ENCODE measurements around the gene SHE. TPM values are rescaled to one million over a fixed set of nuclear protein-coding genes. Genes with fewer than 3 reads are reported as not detected.

Gene SHE
- total RNA-seq, 2 donors from 2014 or later: 5.4 to 29.9 TPM

DNA sequence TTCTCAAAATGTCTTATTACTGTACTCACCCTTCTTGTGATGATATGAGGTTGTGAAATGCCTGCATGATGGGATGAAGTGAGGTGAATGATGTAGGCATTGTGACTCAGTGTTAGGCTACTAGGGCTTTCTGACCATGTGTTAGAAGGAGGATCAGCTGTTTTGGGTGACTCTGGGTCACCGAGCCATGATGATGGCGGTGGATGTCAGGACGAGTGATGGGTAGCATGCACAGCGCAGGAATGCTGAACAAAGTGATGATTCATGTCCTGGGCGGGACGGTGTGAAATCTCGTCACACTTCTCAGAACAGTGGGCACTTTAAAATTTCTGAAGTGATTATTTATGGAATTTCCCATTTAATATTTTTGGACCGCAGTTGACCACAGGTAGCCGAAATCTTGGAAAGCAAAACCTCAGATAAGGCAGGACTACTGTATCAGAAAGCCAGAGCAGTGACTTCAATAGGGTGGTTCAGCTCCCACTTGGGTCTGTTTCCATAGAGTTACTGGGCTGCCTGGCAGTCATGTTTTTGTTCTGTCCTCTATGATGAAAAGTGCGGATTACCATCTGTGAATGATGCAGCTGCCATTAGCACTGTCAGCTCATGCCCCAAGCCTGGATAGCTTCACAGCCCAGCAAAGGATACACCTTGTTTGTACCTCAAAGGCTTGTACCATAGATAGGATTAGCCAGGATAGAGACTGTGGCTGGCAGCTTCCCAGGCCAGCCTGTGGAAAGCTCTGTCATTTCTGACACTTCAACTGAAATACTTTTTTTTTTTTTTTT lies 70.4 kb downstream of the SHE start:
- Histone ChIP-seq H3K9me3 (no peaks in the 10 kb centered on the region), H3K4me1 (replicated peaks) (peaks cover 26% of the 10 kb centered on the region), H3K36me3 (peaks cover 0 to 4% of the 10 kb centered on the region in 2 donors), H3K27me3 (replicated peaks; ENCODE audit: insufficient read depth) (no peaks in the 10 kb centered on the region), H3K4me3 (no peak overlapping the region), H3K27ac (no peak overlapping the region)
- 83% methylated on average over 10 of the region's 10 CpGs for WGBS
- intact Hi-C loops (cut with DNase I): no loop called here
- no peak for DNase-seq (ENCODE audit: low spot score)
- TF ChIP-seq, protein P1, sequence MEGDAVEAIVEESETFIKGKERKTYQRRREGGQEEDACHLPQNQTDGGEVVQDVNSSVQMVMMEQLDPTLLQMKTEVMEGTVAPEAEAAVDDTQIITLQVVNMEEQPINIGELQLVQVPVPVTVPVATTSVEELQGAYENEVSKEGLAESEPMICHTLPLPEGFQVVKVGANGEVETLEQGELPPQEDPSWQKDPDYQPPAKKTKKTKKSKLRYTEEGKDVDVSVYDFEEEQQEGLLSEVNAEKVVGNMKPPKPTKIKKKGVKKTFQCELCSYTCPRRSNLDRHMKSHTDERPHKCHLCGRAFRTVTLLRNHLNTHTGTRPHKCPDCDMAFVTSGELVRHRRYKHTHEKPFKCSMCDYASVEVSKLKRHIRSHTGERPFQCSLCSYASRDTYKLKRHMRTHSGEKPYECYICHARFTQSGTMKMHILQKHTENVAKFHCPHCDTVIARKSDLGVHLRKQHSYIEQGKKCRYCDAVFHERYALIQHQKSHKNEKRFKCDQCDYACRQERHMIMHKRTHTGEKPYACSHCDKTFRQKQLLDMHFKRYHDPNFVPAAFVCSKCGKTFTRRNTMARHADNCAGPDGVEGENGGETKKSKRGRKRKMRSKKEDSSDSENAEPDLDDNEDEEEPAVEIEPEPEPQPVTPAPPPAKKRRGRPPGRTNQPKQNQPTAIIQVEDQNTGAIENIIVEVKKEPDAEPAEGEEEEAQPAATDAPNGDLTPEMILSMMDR (IDR thresholded peaks at IDR 0.05): no peak
- TF ChIP-seq POLR2AphosphoS5 (IDR thresholded peaks at IDR 0.05) (no peak), POLR2A (IDR thresholded peaks at IDR 0.05) (no peak)

DNA sequence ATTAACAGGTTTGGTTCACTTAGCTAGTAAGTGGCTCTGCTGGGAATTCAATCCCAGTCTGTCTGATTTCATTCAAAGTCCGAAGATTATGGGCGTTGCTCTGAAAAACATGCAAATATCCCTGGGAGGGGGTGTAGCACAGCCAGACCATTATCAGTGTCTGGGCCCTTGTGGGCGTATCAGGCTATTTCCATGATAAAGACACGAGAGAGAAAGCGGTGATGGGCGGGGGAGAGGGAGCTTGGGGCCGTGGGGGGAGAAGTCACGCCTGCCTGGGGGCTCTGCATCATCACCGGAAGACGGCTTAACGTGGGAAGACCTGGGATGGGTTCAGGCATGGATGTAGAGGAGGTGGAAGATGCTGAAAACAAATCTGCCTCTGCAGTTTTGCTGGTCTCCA lies 71.3 kb downstream of the SHE start:
- DNase-seq (ENCODE audit: low spot score): no peak
- no peak for TF ChIP-seq POLR2AphosphoS5 (IDR thresholded peaks at IDR 0.05)
- TF ChIP-seq POLR2A (IDR thresholded peaks at IDR 0.05): no peak
- TF ChIP-seq, protein P1 (IDR thresholded peaks at IDR 0.05): no peak
- no peaks in the 10 kb centered on the region for H3K9me3 ChIP-seq
- no peaks in the 10 kb centered on the region for H3K27me3 ChIP-seq (replicated peaks; ENCODE audit: insufficient read depth)
- WGBS: 66% methylated on average over 11 of the region's 11 CpGs
- no peak overlapping the region for H3K4me3 ChIP-seq
- H3K4me1 ChIP-seq (replicated peaks): peaks cover 26% of the 10 kb centered on the region
- intact Hi-C loops (cut with DNase I): no loop called here
- peaks cover 0 to 4% of the 10 kb centered on the region in 2 donors for H3K36me3 ChIP-seq
- no peak overlapping the region for H3K27ac ChIP-seq

DNA sequence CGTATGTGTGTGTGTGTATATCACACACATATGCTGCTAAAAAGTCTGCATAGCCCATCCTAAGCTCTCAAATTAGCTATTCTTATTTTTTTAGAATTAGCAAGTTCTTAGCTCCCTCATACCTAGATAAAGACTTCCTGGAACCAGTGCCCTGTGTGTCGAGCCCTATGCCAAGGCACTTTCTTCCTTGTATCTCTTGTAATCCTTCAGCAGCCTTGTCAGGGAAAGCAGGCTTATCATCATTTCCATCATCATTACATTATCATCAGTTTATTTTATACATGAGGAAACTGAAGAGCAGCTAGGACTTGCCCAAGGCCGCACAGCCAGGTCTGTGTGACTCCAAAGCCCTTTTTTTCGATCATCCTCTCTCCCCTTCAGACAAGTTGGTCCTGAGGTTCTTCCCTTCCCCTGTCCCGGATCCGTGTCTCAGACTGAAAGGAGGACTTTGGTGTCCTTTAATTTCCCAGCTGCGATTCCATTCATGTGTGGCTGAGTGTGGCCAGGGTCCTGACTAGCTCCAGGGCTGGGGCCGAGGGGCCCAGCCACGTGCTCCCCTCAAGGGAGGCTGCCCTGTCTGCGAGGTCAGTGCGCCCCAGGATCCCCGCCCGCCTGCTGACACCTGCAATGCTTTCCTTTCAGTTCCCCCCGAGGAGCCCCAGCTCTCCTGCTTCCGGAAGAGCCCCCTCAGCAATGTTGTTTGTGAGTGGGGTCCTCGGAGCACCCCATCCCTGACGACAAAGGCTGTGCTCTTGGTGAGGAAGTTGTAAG lies 72.2 kb downstream of the SHE start:
- Histone ChIP-seq H3K27me3 (replicated peaks; ENCODE audit: insufficient read depth) (no peaks in the 10 kb centered on the region), H3K4me3 (no peak overlapping the region), H3K9me3 (no peaks in the 10 kb centered on the region), H3K4me1 (replicated peaks) (peaks cover 26% of the 10 kb centered on the region), H3K36me3 (peaks cover 0 to 1% of the 10 kb centered on the region in 2 donors), H3K27ac (peak overlapping the region; percentile 82 to 85)
- TF ChIP-seq POLR2A (IDR thresholded peaks at IDR 0.05): no peak
- TF ChIP-seq POLR2AphosphoS5 (IDR thresholded peaks at IDR 0.05): peak; percentile 73
- 78% methylated on average over 17 of the region's 17 CpGs for WGBS
- no peak for DNase-seq (ENCODE audit: low spot score)
- intact Hi-C loops (cut with DNase I): no loop called here

Other genes with a start within 250 kb of the SHE start
- 10 to 100 TPM; 95.2 to 96.6 TPM for gene HAX1, start 229.8 kb downstream of the SHE start, total RNA-seq
- under 1 TPM; 0.27 to 0.85 TPM for gene AQP10, start 181.3 kb downstream of the SHE start, total RNA-seq
- gene ATP8B2, start 176.9 kb downstream of the SHE start, total RNA-seq: 100 to 1,000 TPM in 1 of 2 donors, 10 to 100 TPM in 1; 88.9 to 171 TPM
- 10 to 100 TPM; 70.1 to 80.7 TPM for gene IL6R, start 97.1 kb downstream of the SHE start, total RNA-seq
- 10 to 100 TPM in 1 of 2 donors, under 1 TPM in 1; 0.46 to 11.4 TPM for gene TDRD10, start 193 bp downstream of the SHE start, total RNA-seq
- 10 to 100 TPM; 24.7 to 43.7 TPM for gene UBE2Q1, start 56.2 kb upstream of the SHE start, total RNA-seq
- under 1 TPM; 0.05 to 0.74 TPM for gene CHRNB2, start 65.4 kb upstream of the SHE start, total RNA-seq
- 100 to 1,000 TPM in 1 of 2 donors, 10 to 100 TPM in 1; 98.1 to 181 TPM for gene ADAR, start 105.8 kb upstream of the SHE start, total RNA-seq